Measurements from ENCODE around the gene ZNF580.

Gene ZNF580

DNA sequence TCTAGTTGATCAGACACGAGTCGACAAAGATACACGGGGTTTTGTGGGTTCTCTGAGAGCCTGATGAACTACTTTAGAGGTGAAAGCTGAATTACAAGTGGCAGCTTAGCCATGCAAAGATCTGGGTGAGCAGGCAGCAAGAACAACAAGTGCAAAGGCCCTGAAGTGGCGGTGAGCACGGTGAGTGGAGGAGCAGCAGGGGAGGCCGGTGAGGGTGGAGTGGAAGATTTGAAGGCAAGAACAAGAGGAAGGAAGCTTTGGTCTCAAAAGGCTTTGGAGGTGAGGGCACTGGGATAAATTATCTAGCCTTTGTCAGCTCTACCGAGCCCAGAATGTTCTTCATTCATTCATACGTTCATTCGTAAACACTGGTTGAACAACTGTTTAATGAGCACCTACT is 34.0 kb upstream of the ZNF580 start:
- peak overlapping the region; percentile 98 for H3K27ac ChIP-seq
- TF ChIP-seq, protein P1, sequence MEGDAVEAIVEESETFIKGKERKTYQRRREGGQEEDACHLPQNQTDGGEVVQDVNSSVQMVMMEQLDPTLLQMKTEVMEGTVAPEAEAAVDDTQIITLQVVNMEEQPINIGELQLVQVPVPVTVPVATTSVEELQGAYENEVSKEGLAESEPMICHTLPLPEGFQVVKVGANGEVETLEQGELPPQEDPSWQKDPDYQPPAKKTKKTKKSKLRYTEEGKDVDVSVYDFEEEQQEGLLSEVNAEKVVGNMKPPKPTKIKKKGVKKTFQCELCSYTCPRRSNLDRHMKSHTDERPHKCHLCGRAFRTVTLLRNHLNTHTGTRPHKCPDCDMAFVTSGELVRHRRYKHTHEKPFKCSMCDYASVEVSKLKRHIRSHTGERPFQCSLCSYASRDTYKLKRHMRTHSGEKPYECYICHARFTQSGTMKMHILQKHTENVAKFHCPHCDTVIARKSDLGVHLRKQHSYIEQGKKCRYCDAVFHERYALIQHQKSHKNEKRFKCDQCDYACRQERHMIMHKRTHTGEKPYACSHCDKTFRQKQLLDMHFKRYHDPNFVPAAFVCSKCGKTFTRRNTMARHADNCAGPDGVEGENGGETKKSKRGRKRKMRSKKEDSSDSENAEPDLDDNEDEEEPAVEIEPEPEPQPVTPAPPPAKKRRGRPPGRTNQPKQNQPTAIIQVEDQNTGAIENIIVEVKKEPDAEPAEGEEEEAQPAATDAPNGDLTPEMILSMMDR (IDR thresholded peaks at IDR 0.05), result no peak
- no peak for TF ChIP-seq ZFX (IDR thresholded peaks at IDR 0.05; ENCODE audit: borderline replicate concordance)

DNA sequence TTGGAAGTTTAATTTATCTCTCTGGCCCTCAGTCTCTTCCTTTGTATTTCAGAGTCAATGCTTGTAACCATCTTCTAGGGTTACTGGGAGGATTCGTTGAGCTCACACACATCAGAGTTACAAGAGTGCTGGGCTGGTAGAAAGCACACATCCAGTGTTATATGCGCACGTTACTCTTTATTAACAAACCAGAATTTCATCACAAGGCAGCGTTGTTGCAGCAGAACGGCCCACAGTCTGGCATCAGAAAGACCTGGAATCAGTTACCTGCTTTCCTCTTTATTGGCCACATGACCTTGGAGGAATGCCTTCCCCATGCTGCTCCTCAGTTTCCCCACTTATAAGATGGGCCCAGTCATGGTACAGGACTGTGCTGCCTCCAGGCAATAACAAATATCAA is 31.5 kb upstream of the ZNF580 start:
- H3K27ac ChIP-seq, result no peak overlapping the region
- no peak for TF ChIP-seq ZFX (IDR thresholded peaks at IDR 0.05; ENCODE audit: borderline replicate concordance)
- TF ChIP-seq, protein P1 (IDR thresholded peaks at IDR 0.05), result no peak

DNA sequence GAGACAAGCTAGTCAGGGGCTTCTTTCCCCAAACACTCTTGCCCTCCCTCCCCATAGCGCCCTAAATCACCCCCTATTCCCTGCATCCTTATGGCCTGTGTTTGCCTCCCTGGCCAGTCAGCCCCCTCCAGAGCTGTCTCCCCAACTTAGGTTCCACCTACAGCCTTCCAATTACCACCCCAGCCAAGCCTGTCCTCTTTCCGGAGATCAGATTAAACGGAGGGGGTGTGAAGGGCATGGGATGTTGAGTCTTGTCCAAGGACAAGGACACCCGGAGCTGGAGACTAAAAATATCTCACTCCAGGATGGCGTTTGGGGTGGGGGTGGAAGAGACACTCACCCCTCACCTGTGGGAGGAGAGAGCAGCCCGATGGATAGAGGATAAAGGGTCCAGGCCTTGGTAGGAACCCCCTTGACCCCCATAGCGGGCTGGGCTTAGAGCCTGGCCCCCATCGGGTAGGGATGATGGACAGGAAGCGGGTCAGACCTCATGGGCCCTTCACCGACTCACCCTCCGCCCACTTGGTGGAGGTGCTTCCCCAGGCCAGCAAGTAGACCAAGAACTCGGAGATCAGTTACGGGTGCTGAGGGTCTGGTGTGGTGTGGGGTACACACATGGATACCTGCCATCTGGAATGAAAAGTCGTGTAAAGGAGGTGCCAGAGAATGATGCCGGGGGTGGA is 29.4 kb upstream of the ZNF580 start:
- H3K27ac ChIP-seq, result no peak overlapping the region
- TF ChIP-seq, protein P1 (IDR thresholded peaks at IDR 0.05), result no peak
- TF ChIP-seq ZFX (IDR thresholded peaks at IDR 0.05; ENCODE audit: borderline replicate concordance), result no peak

DNA sequence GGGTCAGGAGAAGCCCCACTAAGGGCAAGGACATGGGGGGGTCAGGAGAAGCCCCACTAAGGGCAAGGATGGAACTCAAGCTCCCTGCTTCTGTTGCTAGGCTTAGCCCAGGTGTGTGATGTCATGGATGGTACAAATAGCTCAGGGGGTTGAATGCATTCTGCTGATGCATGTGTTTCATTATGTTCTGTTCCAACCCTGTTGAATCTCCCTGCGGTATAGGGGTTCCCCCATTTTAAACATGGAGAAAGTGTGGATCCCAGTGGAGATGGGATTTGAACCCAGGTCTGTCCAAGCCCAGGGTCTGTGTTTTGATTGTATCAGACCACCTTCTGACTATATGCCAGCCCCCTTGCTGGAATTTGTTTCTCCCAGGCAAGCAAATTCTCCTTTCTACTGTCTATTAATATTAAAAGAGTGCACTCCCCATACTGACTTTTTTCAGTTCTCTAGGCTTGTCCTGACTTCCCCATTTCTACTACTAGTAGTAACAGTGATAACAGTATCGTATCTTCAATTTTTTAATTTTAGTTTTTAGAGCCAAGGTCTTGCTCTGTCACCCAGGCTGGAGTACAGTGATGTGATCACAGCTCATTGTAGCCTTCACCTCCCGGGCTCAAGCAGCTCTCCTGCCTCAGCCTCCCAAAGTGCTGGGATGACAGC is 28.7 kb upstream of the ZNF580 start:
- H3K27ac ChIP-seq, result no peak overlapping the region

DNA sequence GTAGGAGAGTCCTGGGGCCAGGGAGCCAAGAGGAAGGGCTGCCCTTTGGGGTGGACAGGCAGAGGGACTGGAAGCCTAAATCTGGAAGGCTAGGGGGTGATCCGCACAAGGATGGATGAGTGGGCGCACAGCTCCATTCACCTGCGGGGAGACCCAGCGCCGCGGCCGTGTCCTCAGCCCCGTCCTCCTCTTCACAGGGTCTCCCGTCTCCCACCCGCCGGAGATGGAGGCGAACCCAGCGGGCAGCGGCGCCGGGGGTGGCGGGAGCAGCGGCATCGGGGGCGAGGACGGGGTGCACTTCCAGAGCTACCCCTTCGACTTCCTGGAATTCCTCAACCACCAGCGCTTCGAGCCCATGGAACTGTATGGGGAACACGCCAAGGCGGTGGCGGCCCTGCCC is 27.4 kb upstream of the ZNF580 start:
- H3K27ac ChIP-seq, result no peak overlapping the region
- TF ChIP-seq, protein P1 (IDR thresholded peaks at IDR 0.05), result no peak

More for the DNA sequence above, 28.7 kb upstream of the ZNF580 start:
- TF ChIP-seq, protein P1 (IDR thresholded peaks at IDR 0.05), result no peak
- no peak for TF ChIP-seq ZFX (IDR thresholded peaks at IDR 0.05; ENCODE audit: borderline replicate concordance)

DNA sequence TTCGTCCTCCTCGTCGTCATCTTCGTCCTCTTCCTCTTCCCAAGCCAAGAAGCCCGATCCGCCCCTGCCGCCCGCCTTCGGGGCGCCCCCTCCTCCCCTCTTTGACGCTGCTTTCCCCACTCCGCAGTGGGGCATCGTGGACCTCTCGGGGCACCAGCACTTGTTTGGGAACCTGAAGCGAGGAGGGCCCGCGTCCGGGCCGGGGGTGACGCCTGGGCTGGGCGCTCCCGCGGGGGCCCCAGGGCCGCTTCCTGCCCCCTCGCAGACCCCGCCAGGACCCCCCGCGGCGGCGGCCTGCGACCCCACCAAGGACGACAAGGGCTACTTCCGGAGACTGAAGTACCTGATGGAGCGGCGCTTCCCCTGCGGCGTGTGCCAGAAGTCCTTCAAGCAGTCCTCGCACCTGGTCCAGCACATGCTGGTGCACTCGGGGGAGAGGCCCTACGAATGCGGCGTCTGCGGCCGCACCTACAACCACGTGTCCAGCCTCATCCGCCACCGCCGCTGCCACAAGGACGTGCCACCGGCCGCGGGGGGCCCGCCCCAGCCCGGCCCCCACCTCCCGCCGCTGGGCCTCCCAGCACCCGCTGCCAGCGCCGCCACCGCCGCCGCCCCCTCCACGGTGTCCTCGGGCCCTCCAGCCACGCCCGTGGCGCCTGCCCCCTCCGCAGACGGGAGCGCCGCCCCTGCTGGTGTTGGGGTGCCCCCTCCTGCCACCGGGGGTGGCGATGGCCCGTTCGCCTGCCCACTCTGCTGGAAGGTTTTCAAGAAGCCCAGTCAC is 26.7 kb upstream of the ZNF580 start:
- TF ChIP-seq, protein P1 (IDR thresholded peaks at IDR 0.05), result no peak
- TF ChIP-seq ZFX (IDR thresholded peaks at IDR 0.05; ENCODE audit: borderline replicate concordance), result no peak
- no peak overlapping the region for H3K27ac ChIP-seq
